CD4-positive, CD25-positive, alpha-beta regulatory T cell (primary cell): ENCODE results near the gene KAZN. TPM values are rescaled to one million over a fixed set of nuclear protein-coding genes. Genes with fewer than 3 reads are reported as not detected.

Source experiments
- ATAC-seq, 2 donors: fragments of 150-1000 bp; cut with Tn5 transposase; one replicate each; pipeline ENCODE4 v1.10.0; 2021; ENCODE audit warnings: low read depth in 2 of 2, moderate number of reproducible peaks in 2 of 2, moderate library complexity in 1 of 2
- DNase-seq, 3 donors: peaks; one replicate each; pipeline versions ENCODE4 v3.0.0 to v3.0.0-alpha.2; 2012 to 2022; ENCODE audit warnings: mixed read lengths in 1 of 3
- H3K27ac ChIP-seq: one replicate; pipeline ENCODE4 v1.7.0; 2013; ENCODE audit warnings: mild to moderate bottlenecking, low read length; ENCODE audit not compliant: insufficient read depth, poor library complexity, severe bottlenecking
- H3K27me3 ChIP-seq: one replicate; pipeline ENCODE4 v1.7.0; 2013; ENCODE audit warnings: low read length; ENCODE audit not compliant: control insufficient read depth, insufficient read depth
- H3K36me3 ChIP-seq: one replicate; pipeline ENCODE4 v1.7.0; 2013; ENCODE audit warnings: mild to moderate bottlenecking, low read length, moderate library complexity; ENCODE audit not compliant: control insufficient read depth, insufficient read depth
- H3K4me1 ChIP-seq: 2 replicates; pipeline ENCODE4 v1.7.0; 2013; ENCODE audit warnings: mild to moderate bottlenecking, low read length; ENCODE audit not compliant: insufficient read depth, control insufficient read depth, poor library complexity, severe bottlenecking
- H3K4me3 ChIP-seq: one replicate; pipeline ENCODE4 v1.7.0; 2013; ENCODE audit warnings: low read depth, mild to moderate bottlenecking, low read length, moderate library complexity
- H3K9me3 ChIP-seq, 2 experiments: 1 replicate in 1 of 2; 2 replicates in 1 of 2; pipeline ENCODE4 v1.7.0; 2013; ENCODE audit warnings: low read length in 2 of 2, mild to moderate bottlenecking in 1 of 2, moderate library complexity in 1 of 2; ENCODE audit not compliant: control insufficient read depth in 2 of 2
- H3K27ac Mint-ChIP-seq, 3 donors: one replicate each; pipeline ENCODE4 v1.8.0; 2020 to 2022; ENCODE audit warnings: mild to moderate bottlenecking in 3 of 3, mixed read lengths in 3 of 3, moderate library complexity in 2 of 3
- H3K27me3 Mint-ChIP-seq: one replicate; pipeline ENCODE4 v1.8.0; 2022; ENCODE audit warnings: mild to moderate bottlenecking, mixed read lengths
- H3K36me3 Mint-ChIP-seq: one replicate; pipeline ENCODE4 v1.8.0; 2020; ENCODE audit warnings: mixed read lengths
- H3K4me1 Mint-ChIP-seq, 4 donors: one replicate each; pipeline ENCODE4 v1.8.0; 2020 to 2022; ENCODE audit warnings: mixed read lengths in 4 of 4, mild to moderate bottlenecking in 1 of 4
- H3K4me3 Mint-ChIP-seq, 4 donors: one replicate each; pipeline ENCODE4 v1.8.0; 2020 to 2022; ENCODE audit warnings: mild to moderate bottlenecking in 4 of 4, mixed read lengths in 4 of 4, moderate library complexity in 3 of 4
- H3K9me3 Mint-ChIP-seq, 7 donors: one replicate each; pipeline ENCODE4 v1.8.0; 2020 to 2022; ENCODE audit warnings: mixed read lengths in 7 of 7, mild to moderate bottlenecking in 3 of 7, moderate library complexity in 2 of 7
- polyA plus RNA-seq, 4 donors: library from polyadenylated mRNA; unstranded; fragments of 300-500 nt; fragmentation: Illumina TruSeq; gene quantifications; one replicate each; pipeline ENCODE4 v1.2.3, GENCODE V29; 2021
- total RNA-seq: library from RNA; stranded (reverse); gene quantifications from one replicate; pipeline ENCODE4 v1.2.3, GENCODE V29; 2022

Gene KAZN
- total and polyA plus RNA-seq, 5 donors from 2014 or later, result not detected

- Mint-ChIP-seq H3K4me3 (no peak overlapping the region), H3K27ac (no peak overlapping the region)
Observed at GRCh38 chr1:15116966-15117365, 518.5 kb downstream of the KAZN start.

GRCh38 chr1:15117671-15118325, 519.3 kb downstream of the KAZN start:
- Histone ChIP-seq H3K27me3 (no peaks in the 10 kb centered on the region), H3K4me3 (no peak overlapping the region), H3K36me3 (no peaks in the 10 kb centered on the region), H3K9me3 (no peaks in the 10 kb centered on the region), H3K4me1 (no peaks in the 10 kb centered on the region), H3K27ac (no peak overlapping the region)
- no peak for DNase-seq
- ATAC-seq, result no peak
- no peaks in the 10 kb centered on the region for H3K27me3 Mint-ChIP-seq
- H3K9me3 Mint-ChIP-seq, result no peaks in the 10 kb centered on the region
- H3K4me3 Mint-ChIP-seq, result no peak overlapping the region
- H3K4me1 Mint-ChIP-seq, result peaks cover 0 to 1% (median 0%) of the 10 kb centered on the region in 4 donors
- no peaks in the 10 kb centered on the region for H3K36me3 Mint-ChIP-seq
- H3K27ac Mint-ChIP-seq, result no peak overlapping the region

More at GRCh38 chr1:15116966-15117365, 518.5 kb downstream of the KAZN start:
- no peak for DNase-seq
- Histone ChIP-seq H3K36me3 (no peaks in the 10 kb centered on the region), H3K27ac (no peak overlapping the region), H3K4me1 (peaks cover 7% of the 10 kb centered on the region), H3K9me3 (no peaks in the 10 kb centered on the region), H3K27me3 (no peaks in the 10 kb centered on the region), H3K4me3 (no peak overlapping the region)
- H3K9me3 Mint-ChIP-seq, result no peaks in the 10 kb centered on the region
- peaks cover 0 to 4% (median under 1%) of the 10 kb centered on the region in 4 donors for H3K4me1 Mint-ChIP-seq
- ATAC-seq, result no peak
- H3K36me3 Mint-ChIP-seq, result no peaks in the 10 kb centered on the region
- no peaks in the 10 kb centered on the region for H3K27me3 Mint-ChIP-seq

- H3K27ac Mint-ChIP-seq, result no peak overlapping the region
- no peaks in the 10 kb centered on the region for H3K27me3 Mint-ChIP-seq
- Histone ChIP-seq H3K36me3 (no peaks in the 10 kb centered on the region), H3K4me3 (no peak overlapping the region), H3K27ac (no peak overlapping the region), H3K4me1 (no peaks in the 10 kb centered on the region), H3K27me3 (no peaks in the 10 kb centered on the region), H3K9me3 (no peaks in the 10 kb centered on the region)
- no peaks in the 10 kb centered on the region for H3K9me3 Mint-ChIP-seq
- no peak for ATAC-seq
- no peak overlapping the region for H3K4me3 Mint-ChIP-seq
- H3K4me1 Mint-ChIP-seq, result no peaks in the 10 kb centered on the region
- no peaks in the 10 kb centered on the region for H3K36me3 Mint-ChIP-seq
- no peak for DNase-seq
Observed at GRCh38 chr1:15118579-15118978, 520.1 kb downstream of the KAZN start.

- H3K36me3 Mint-ChIP-seq, result no peaks in the 10 kb centered on the region
- Histone ChIP-seq H3K4me1 (no peaks in the 10 kb centered on the region), H3K27me3 (no peaks in the 10 kb centered on the region), H3K4me3 (no peak overlapping the region), H3K9me3 (no peaks in the 10 kb centered on the region), H3K27ac (no peak overlapping the region), H3K36me3 (no peaks in the 10 kb centered on the region)
- no peaks in the 10 kb centered on the region for H3K9me3 Mint-ChIP-seq
- H3K27ac Mint-ChIP-seq, result no peak overlapping the region
- no peak overlapping the region for H3K4me3 Mint-ChIP-seq
- no peaks in the 10 kb centered on the region for H3K4me1 Mint-ChIP-seq
- ATAC-seq (no peak), DNase-seq (no peak)
- H3K27me3 Mint-ChIP-seq, result no peaks in the 10 kb centered on the region
Observed at GRCh38 chr1:15120251-15120945, 521.9 kb downstream of the KAZN start.

GRCh38 chr1:15122331-15122730, 523.8 kb downstream of the KAZN start:
- Histone ChIP-seq H3K9me3 (no peaks in the 10 kb centered on the region), H3K27ac (no peak overlapping the region), H3K4me3 (no peak overlapping the region), H3K36me3 (no peaks in the 10 kb centered on the region), H3K27me3 (no peaks in the 10 kb centered on the region), H3K4me1 (no peaks in the 10 kb centered on the region)
- H3K4me3 Mint-ChIP-seq, result no peak overlapping the region
- no peaks in the 10 kb centered on the region for H3K9me3 Mint-ChIP-seq
- no peaks in the 10 kb centered on the region for H3K27me3 Mint-ChIP-seq
- no peak for DNase-seq
- no peak for ATAC-seq
- H3K4me1 Mint-ChIP-seq, result no peaks in the 10 kb centered on the region
- H3K27ac Mint-ChIP-seq, result no peak overlapping the region
- H3K36me3 Mint-ChIP-seq, result no peaks in the 10 kb centered on the region

GRCh38 chr1:15123270-15123669, 524.8 kb downstream of the KAZN start:
- Mint-ChIP-seq H3K27ac (no peak overlapping the region), H3K27me3 (no peaks in the 10 kb centered on the region), H3K4me1 (no peaks in the 10 kb centered on the region), H3K9me3 (no peaks in the 10 kb centered on the region), H3K36me3 (no peaks in the 10 kb centered on the region), H3K4me3 (no peak overlapping the region)
- no peaks in the 10 kb centered on the region for H3K9me3 ChIP-seq
- no peak overlapping the region for H3K4me3 ChIP-seq
- H3K27me3 ChIP-seq, result no peaks in the 10 kb centered on the region
- DNase-seq, result no peak
- ATAC-seq, result no peak
- H3K27ac ChIP-seq, result no peak overlapping the region
- H3K4me1 ChIP-seq, result no peaks in the 10 kb centered on the region
- no peaks in the 10 kb centered on the region for H3K36me3 ChIP-seq

GRCh38 chr1:15123925-15124324, 525.4 kb downstream of the KAZN start:
- H3K27me3 Mint-ChIP-seq, result no peaks in the 10 kb centered on the region
- no peak overlapping the region for H3K27ac Mint-ChIP-seq
- no peak overlapping the region for H3K27ac ChIP-seq

More at GRCh38 chr1:15123925-15124324, 525.4 kb downstream of the KAZN start:
- ATAC-seq, result no peak
- Mint-ChIP-seq H3K4me3 (no peak overlapping the region), H3K4me1 (no peaks in the 10 kb centered on the region), H3K9me3 (no peaks in the 10 kb centered on the region), H3K36me3 (no peaks in the 10 kb centered on the region)
- Histone ChIP-seq H3K27me3 (no peaks in the 10 kb centered on the region), H3K4me1 (no peaks in the 10 kb centered on the region), H3K36me3 (no peaks in the 10 kb centered on the region), H3K4me3 (no peak overlapping the region), H3K9me3 (no peaks in the 10 kb centered on the region)
- DNase-seq, result no peak
